Hepatocyte (in vitro differentiated cells): ENCODE measurements around the gene SPA17. TPM values are rescaled to one million over a fixed set of nuclear protein-coding genes. Genes with fewer than 3 reads are reported as not detected.

Experiments
- DNase-seq: peaks from one replicate; pipeline ENCODE4 v3.0.0-alpha.2; 2016; ENCODE audit warnings: low spot score
- H2AFZ ChIP-seq: fragments of 200-600 bp; sonication (generic); 2 replicates; pipeline ENCODE4 v1.6.0; 2016; ENCODE audit warnings: antibody characterized with exemption, mild to moderate bottlenecking
- H3K27ac ChIP-seq: fragments of 200-600 bp; sonication (generic); 2 replicates; pipeline ENCODE4 v1.5.1; 2016; ENCODE audit warnings: mild to moderate bottlenecking
- H3K27me3 ChIP-seq: fragments of 200-600 bp; sonication (generic); 2 replicates; pipeline ENCODE4 v1.6.1; 2016
- H3K36me3 ChIP-seq: fragments of 200-600 bp; sonication (generic); replicated peaks from 2 replicates; pipeline ENCODE4 v1.5.1; 2016; ENCODE audit warnings: low read depth; ENCODE audit not compliant: insufficient read depth
- H3K4me1 ChIP-seq: fragments of 200-600 bp; sonication (generic); 2 replicates; pipeline ENCODE4 v1.5.1; 2016; ENCODE audit warnings: mild to moderate bottlenecking, moderate library complexity; ENCODE audit not compliant: insufficient read depth
- H3K4me2 ChIP-seq: fragments of 200-600 bp; sonication (generic); 2 replicates; pipeline ENCODE4 v1.6.0; 2016
- H3K4me3 ChIP-seq: fragments of 200-600 bp; sonication (generic); 2 replicates; pipeline ENCODE4 v1.5.1; 2016; ENCODE audit warnings: mild to moderate bottlenecking
- H3K79me2 ChIP-seq: fragments of 200-600 bp; sonication (generic); 2 replicates; pipeline ENCODE4 v1.6.0; 2017; ENCODE audit warnings: mild to moderate bottlenecking
- H3K9me2 ChIP-seq: fragments of 200-600 bp; sonication (generic); replicated peaks from 2 replicates; pipeline ENCODE4 v1.6.0; 2017; ENCODE audit warnings: mild to moderate bottlenecking; ENCODE audit not compliant: insufficient read depth
- H3K9me3 ChIP-seq: fragments of 200-600 bp; sonication (generic); 2 replicates; pipeline ENCODE4 v1.5.1; 2016; ENCODE audit warnings: low read depth, mild to moderate bottlenecking
- H4K20me1 ChIP-seq: fragments of 200-600 bp; sonication (generic); 2 replicates; pipeline ENCODE4 v1.6.0; 2016; ENCODE audit warnings: mild to moderate bottlenecking; ENCODE audit not compliant: insufficient read depth, poor library complexity, severe bottlenecking
- CTCF ChIP-seq: fragments of 200-600 bp; sonication (generic); IDR thresholded peaks from 2 replicates; pipeline ENCODE4 v1.5.1; 2016; ENCODE audit warnings: antibody characterized with exemption, mild to moderate bottlenecking; ENCODE audit not compliant: poor library complexity
- EZH2 ChIP-seq: fragments of 200-600 bp; sonication (generic); IDR thresholded peaks from 2 replicates; pipeline ENCODE4 v1.6.1; 2016; ENCODE audit warnings: antibody characterized with exemption, mild to moderate bottlenecking, borderline replicate concordance
- EZH2phosphoT487 ChIP-seq: fragments of 200-600 bp; sonication (generic); IDR thresholded peaks from one replicate; pipeline ENCODE4 v1.6.1; 2018; ENCODE audit warnings: antibody characterized with exemption, mild to moderate bottlenecking, low read depth, moderate library complexity; ENCODE audit not compliant: unreplicated experiment, severe bottlenecking
- WGBS: methylation state at CpG from one replicate; pipeline ENCODE4 v1.1.6; 2016; ENCODE audit warnings: low lambda C conversion rate; ENCODE audit errors: missing lambda C conversion rate; 5-methylcytosine and 5-hydroxymethylcytosine counted together
- polyA plus RNA-seq: library from polyadenylated mRNA; unstranded; fragments of >200 nt; fragmentation: Nextera tagmentation; extraction: Ambion mirVana; gene quantifications from 2 replicates; pipeline ENCODE4 v1.2.1, GENCODE V29; 2016
- total RNA-seq: library from RNA; depleted of rRNA; stranded (reverse); fragments of >200 nt; gene quantifications from 2 replicates; pipeline ENCODE4 v1.2.3, GENCODE V29; 2014

Gene SPA17
- total and polyA plus RNA-seq, 2 experiments from 2014 or later = 3.8 to 7.2 TPM

- Histone ChIP-seq H3K4me3 (no peak overlapping the region), H3K4me2 (no peak overlapping the region), H3K9me3 (no peaks in the 10 kb centered on the region), H3K36me3 (no peaks in the 10 kb centered on the region), H3K27ac (peak overlapping the region; percentile 20), H2AFZ (no peak overlapping the region), H3K9me2 (no peaks in the 10 kb centered on the region), H3K4me1 (peaks cover 2% of the 10 kb centered on the region), H3K27me3 (no peaks in the 10 kb centered on the region), H3K79me2 (no peaks in the 10 kb centered on the region), H4K20me1 (no peaks in the 10 kb centered on the region)
- TF ChIP-seq CTCF = no peak
- no peak for TF ChIP-seq EZH2phosphoT487
- no peak for TF ChIP-seq EZH2
- no peak for DNase-seq
- WGBS = 62% methylated on average over 3 of the region's 3 CpGs
These were observed 29.9 kb upstream of the SPA17 start for GRCh38 chr11:124643605-124644425.

DNA sequence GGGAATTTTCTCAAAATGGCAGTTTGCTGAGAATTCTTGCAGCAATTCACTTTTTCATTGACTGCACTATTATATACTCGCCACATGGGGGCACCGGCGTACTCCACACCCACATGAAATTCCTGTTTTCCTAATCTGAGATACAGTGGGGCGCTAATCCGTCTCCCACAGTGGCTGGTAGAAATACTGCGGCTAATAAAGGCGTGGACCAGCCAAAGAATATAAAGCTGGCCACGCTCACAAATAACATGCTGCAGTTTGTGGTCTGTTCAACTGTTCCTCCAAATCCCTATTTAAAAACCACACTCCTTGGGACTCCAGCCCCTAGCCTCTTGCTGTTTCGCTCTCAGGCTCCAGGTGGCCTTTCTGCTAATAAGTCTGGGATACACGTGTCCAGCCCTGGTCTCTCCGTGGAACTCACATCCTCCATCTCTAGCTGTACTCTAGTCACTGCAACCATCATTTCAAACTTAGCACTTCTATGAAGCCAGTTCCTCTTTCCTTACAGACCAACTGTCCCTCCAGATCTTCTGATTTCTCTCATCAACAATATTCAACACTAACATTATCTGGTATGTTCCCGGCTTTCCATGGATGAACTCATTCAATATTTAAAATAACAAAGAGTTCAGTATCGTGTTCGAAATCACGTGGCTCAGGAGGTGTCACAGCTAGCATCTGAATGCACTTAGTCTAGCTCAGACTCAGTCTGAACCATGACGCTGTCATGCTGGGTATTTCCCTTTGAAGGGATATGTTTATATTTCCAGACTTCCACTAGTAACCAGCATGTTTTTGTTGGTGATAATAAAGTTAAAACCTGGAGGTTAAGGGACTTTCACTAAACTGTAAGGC lies 29.1 kb upstream of the SPA17 start:
- Histone ChIP-seq H3K79me2 (no peaks in the 10 kb centered on the region), H2AFZ (peak overlapping the region; percentile 24), H3K9me2 (no peaks in the 10 kb centered on the region), H3K4me3 (no peak overlapping the region), H3K27me3 (no peaks in the 10 kb centered on the region), H3K27ac (no peak overlapping the region), H3K36me3 (no peaks in the 10 kb centered on the region), H3K4me2 (peak overlapping the region; percentile 64), H4K20me1 (no peaks in the 10 kb centered on the region), H3K4me1 (no peaks in the 10 kb centered on the region), H3K9me3 (no peaks in the 10 kb centered on the region)
- DNase-seq = peak; percentile 74
- no peak for TF ChIP-seq EZH2
- TF ChIP-seq CTCF = peak; percentile 72
- 23% methylated on average over 16 of the region's 16 CpGs for WGBS

- no peak overlapping the region for H3K27ac ChIP-seq
- H3K79me2 ChIP-seq = no peaks in the 10 kb centered on the region
- H3K4me2 ChIP-seq = no peak overlapping the region
- no peaks in the 10 kb centered on the region for H3K27me3 ChIP-seq
- no peak overlapping the region for H3K4me3 ChIP-seq
- H3K9me2 ChIP-seq = no peaks in the 10 kb centered on the region
- H3K4me1 ChIP-seq = no peaks in the 10 kb centered on the region
- no peak overlapping the region for H2AFZ ChIP-seq
- H3K9me3 ChIP-seq = no peaks in the 10 kb centered on the region
- H4K20me1 ChIP-seq = no peaks in the 10 kb centered on the region
- no peak for DNase-seq
- WGBS = 81% methylated on average over 3 of the region's 3 CpGs
- H3K36me3 ChIP-seq = no peaks in the 10 kb centered on the region
- no peak for TF ChIP-seq EZH2phosphoT487
- no peak for TF ChIP-seq EZH2
- TF ChIP-seq CTCF = no peak
These were observed 27.6 kb upstream of the SPA17 start for GRCh38 chr11:124646148-124646547.
